ENCODE results near the gene OR10A6. TPM values are rescaled to one million over a fixed set of nuclear protein-coding genes. Genes with fewer than 3 reads are reported as not detected.
A peak's percentile ranks its signal among the peaks of the same experiment; 100 is the strongest.

The OR10A6 gene
- polyA plus RNA-seq, 2 of the 4 experiments (the other 2 are of a cell fraction): not detected

DNA sequence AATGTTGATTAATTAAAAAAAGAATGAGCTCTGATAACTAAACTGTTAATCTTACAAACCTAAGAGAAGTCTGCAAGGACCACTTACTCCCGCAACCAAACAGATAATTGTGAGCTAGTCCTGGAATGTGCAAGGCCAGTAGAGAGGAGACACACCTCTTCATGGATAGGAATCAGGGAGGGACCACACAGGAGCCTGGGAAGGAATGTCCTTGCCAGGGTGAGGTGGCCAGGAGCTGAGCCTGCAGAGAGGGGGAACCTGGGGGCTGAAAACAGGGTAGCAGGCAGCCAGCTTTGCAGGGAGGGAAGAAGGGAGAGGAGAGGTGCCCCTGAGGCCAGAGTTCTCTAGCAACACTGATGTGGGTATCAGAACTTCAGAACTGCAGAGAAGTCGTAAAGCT is 43.6 kb upstream of the OR10A6 start:
- no peak for DNase-seq (ENCODE audit: low read depth in 1 of 2, low spot score in 1 of 2)
- ChIA-PET POLR2A (no interaction called here), CTCF (interaction anchor here (1.0 to 2.8 kb wide), 6 partner anchors 9 to 877 kb away, joined by 3 to 22 read pairs (median 5); partner anchors contain the start of gene EIF3F)
- no peak overlapping the region for H3K4me3 ChIP-seq
- peaks cover 11% of the 10 kb centered on the region for H3K4me1 ChIP-seq
- no peak for TF ChIP-seq SMC3 (IDR thresholded peaks at IDR 0.05)
- TF ChIP-seq HDAC2 (IDR thresholded peaks at IDR 0.05): no peak
- TF ChIP-seq, protein P1, sequence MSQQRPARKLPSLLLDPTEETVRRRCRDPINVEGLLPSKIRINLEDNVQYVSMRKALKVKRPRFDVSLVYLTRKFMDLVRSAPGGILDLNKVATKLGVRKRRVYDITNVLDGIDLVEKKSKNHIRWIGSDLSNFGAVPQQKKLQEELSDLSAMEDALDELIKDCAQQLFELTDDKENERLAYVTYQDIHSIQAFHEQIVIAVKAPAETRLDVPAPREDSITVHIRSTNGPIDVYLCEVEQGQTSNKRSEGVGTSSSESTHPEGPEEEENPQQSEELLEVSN (IDR thresholded peaks at IDR 0.05; ENCODE audit: borderline replicate concordance, low read depth): no peak
- TF ChIP-seq EHMT2 (IDR thresholded peaks at IDR 0.05; ENCODE audit: low read depth): no peak
- TF ChIP-seq CBX2 (IDR thresholded peaks at IDR 0.05; ENCODE audit: borderline replicate concordance, low read depth): no peak
- no peak for TF ChIP-seq ZSCAN20 (CRISPR knock-in tag; IDR thresholded peaks at IDR 0.05)
- no peak for TF ChIP-seq CHD2 (IDR thresholded peaks at IDR 0.05; ENCODE audit: low read length, partially characterized antibody)
- TF ChIP-seq, protein P2, sequence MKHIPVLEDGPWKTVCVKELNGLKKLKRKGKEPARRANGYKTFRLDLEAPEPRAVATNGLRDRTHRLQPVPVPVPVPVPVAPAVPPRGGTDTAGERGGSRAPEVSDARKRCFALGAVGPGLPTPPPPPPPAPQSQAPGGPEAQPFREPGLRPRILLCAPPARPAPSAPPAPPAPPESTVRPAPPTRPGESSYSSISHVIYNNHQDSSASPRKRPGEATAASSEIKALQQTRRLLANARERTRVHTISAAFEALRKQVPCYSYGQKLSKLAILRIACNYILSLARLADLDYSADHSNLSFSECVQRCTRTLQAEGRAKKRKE (CRISPR knock-in tag; IDR thresholded peaks at IDR 0.05; ENCODE audit: low read depth): no peak
- TF ChIP-seq KDM1A (IDR thresholded peaks at IDR 0.05; ENCODE audit: low read depth): no peak
- no peak for TF ChIP-seq GATA3 (IDR thresholded peaks at IDR 0.05; ENCODE audit: borderline replicate concordance)
- no peak for TF ChIP-seq MAZ (IDR thresholded peaks at IDR 0.05; ENCODE audit: borderline replicate concordance, low read depth, low read length)
- no peak for TF ChIP-seq TP53 (CRISPR knock-in tag; IDR thresholded peaks at IDR 0.05)
- no peak overlapping the region for H3K4me2 ChIP-seq
- H3K9me3 ChIP-seq: no peaks in the 10 kb centered on the region
- FAIRE-seq: no peak
- 0 out of 6 replicates have a peak, but pooled peaks of 1 of the 2 experiments have one; percentile 24 for ATAC-seq
- H3K27ac ChIP-seq: no peak overlapping the region
- 82% methylated on average over 2 of the region's 2 CpGs for WGBS (ENCODE audit: missing lambda C conversion rate)

DNA sequence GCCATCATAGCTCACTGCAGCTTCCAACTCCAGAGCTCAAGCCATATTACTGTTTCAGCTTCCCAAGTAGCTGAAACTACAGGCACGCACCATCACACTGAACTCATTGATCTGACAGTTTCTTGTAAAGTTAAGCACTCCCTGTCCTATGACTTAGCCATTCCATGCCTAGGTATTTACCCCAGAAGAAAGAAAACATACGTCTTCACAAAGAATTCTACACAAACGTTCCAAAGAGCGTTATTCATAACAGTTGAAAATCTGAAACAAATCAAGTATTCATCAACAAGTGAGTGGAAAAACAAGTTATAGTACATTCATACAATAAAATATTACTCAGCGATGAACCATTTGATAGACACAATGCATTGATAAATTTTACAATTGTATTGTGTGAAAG is 41.9 kb upstream of the OR10A6 start:
- ATAC-seq: no peak
- Histone ChIP-seq H3K9me3 (no peaks in the 10 kb centered on the region), H3K27ac (no peak overlapping the region), H3K4me1 (peaks cover 11% of the 10 kb centered on the region), H3K4me3 (no peak overlapping the region), H3K4me2 (no peak overlapping the region)
- TF ChIP-seq, protein P3, sequence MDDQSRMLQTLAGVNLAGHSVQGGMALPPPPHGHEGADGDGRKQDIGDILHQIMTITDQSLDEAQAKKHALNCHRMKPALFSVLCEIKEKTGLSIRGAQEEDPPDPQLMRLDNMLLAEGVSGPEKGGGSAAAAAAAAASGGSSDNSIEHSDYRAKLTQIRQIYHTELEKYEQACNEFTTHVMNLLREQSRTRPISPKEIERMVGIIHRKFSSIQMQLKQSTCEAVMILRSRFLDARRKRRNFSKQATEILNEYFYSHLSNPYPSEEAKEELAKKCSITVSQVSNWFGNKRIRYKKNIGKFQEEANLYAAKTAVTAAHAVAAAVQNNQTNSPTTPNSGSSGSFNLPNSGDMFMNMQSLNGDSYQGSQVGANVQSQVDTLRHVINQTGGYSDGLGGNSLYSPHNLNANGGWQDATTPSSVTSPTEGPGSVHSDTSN (IDR thresholded peaks at IDR 0.05): no peak
- TF ChIP-seq, protein P4, sequence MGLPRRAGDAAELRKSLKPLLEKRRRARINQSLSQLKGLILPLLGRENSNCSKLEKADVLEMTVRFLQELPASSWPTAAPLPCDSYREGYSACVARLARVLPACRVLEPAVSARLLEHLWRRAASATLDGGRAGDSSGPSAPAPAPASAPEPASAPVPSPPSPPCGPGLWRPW (IDR thresholded peaks at IDR 0.05): no peak
- no peak for TF ChIP-seq EP300 (IDR thresholded peaks at IDR 0.05)
- no peak for TF ChIP-seq ZSCAN20 (CRISPR knock-in tag; IDR thresholded peaks at IDR 0.05)
- no peak for TF ChIP-seq ZNF302 (CRISPR knock-in tag; IDR thresholded peaks at IDR 0.05)
- TF ChIP-seq JUN (IDR thresholded peaks at IDR 0.05): no peak
- TF ChIP-seq RAD21 (conservative IDR thresholded peaks at IDR 0.05 in 1 of 2, IDR thresholded peaks at IDR 0.05 in 1 of 2): no peak
- no peak for TF ChIP-seq HOXB13 (CRISPR knock-in tag; IDR thresholded peaks at IDR 0.05; ENCODE audit: low read depth)
- TF ChIP-seq EHF (CRISPR knock-in tag; IDR thresholded peaks at IDR 0.05): no peak
- TF ChIP-seq MAZ (IDR thresholded peaks at IDR 0.05; ENCODE audit: borderline replicate concordance, low read depth, low read length): no peak
- TF ChIP-seq RNF2 (IDR thresholded peaks at IDR 0.05; ENCODE audit: borderline replicate concordance, low read depth): no peak
- TF ChIP-seq, protein P2 (CRISPR knock-in tag; IDR thresholded peaks at IDR 0.05; ENCODE audit: low read depth): no peak
- no peak for TF ChIP-seq ZC3H11A (IDR thresholded peaks at IDR 0.05)
- TF ChIP-seq, protein P5, sequence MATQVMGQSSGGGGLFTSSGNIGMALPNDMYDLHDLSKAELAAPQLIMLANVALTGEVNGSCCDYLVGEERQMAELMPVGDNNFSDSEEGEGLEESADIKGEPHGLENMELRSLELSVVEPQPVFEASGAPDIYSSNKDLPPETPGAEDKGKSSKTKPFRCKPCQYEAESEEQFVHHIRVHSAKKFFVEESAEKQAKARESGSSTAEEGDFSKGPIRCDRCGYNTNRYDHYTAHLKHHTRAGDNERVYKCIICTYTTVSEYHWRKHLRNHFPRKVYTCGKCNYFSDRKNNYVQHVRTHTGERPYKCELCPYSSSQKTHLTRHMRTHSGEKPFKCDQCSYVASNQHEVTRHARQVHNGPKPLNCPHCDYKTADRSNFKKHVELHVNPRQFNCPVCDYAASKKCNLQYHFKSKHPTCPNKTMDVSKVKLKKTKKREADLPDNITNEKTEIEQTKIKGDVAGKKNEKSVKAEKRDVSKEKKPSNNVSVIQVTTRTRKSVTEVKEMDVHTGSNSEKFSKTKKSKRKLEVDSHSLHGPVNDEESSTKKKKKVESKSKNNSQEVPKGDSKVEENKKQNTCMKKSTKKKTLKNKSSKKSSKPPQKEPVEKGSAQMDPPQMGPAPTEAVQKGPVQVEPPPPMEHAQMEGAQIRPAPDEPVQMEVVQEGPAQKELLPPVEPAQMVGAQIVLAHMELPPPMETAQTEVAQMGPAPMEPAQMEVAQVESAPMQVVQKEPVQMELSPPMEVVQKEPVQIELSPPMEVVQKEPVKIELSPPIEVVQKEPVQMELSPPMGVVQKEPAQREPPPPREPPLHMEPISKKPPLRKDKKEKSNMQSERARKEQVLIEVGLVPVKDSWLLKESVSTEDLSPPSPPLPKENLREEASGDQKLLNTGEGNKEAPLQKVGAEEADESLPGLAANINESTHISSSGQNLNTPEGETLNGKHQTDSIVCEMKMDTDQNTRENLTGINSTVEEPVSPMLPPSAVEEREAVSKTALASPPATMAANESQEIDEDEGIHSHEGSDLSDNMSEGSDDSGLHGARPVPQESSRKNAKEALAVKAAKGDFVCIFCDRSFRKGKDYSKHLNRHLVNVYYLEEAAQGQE (IDR thresholded peaks at IDR 0.05): no peak
- TF ChIP-seq ESRRA (IDR thresholded peaks at IDR 0.05; ENCODE audit: borderline replicate concordance, low read length): no peak
- TF ChIP-seq FOSB (CRISPR knock-in tag; IDR thresholded peaks at IDR 0.05): no peak
- 73% methylated on average over 5 of the region's 5 CpGs for WGBS (ENCODE audit: missing lambda C conversion rate)
- CTCF ChIA-PET: interaction anchor here (1.0 to 1.8 kb wide), 2 partner anchors 9 to 33 kb away, joined by 3 to 4 read pairs; no protein-coding TSS in a partner anchor
- FAIRE-seq: no peak
- POLR2A ChIA-PET: no interaction called here
- DNase-seq (ENCODE audit: low read depth in 1 of 2, low spot score in 1 of 2): no peak
